HFF-Myc (cell line): ENCODE data around the gene SRPK3.

ENCODE experiments used
- DNase-seq: peaks from one replicate; pipeline ENCODE4 v3.0.0-alpha.2; 2011; ENCODE audit warnings: low read depth; ENCODE audit errors: extremely low read depth
- H3K4me3 ChIP-seq: replicated peaks from 2 replicates; pipeline ENCODE4 v1.5.1; 2011; ENCODE audit warnings: low read depth, mild to moderate bottlenecking, control low read depth, low read length
- CTCF ChIP-seq: IDR thresholded peaks from 2 replicates; pipeline ENCODE4 v1.5.1; 2012; ENCODE audit warnings: mild to moderate bottlenecking, low read depth, low read length, control low read depth; ENCODE audit errors: missing control alignments

The SRPK3 gene

GRCh38 chrX:153769158-153769864, 11.5 kb upstream of the SRPK3 start:
- TF ChIP-seq CTCF = no peak
- DNase-seq = no peak
- H3K4me3 ChIP-seq = no peak overlapping the region

GRCh38 chrX:153769865-153770600, 10.8 kb upstream of the SRPK3 start:
- no peak overlapping the region for H3K4me3 ChIP-seq
- no peak for TF ChIP-seq CTCF
- DNase-seq = no peak

GRCh38 chrX:153770601-153771414, 10.0 kb upstream of the SRPK3 start:
- TF ChIP-seq CTCF = no peak
- no peak for DNase-seq
- no peak overlapping the region for H3K4me3 ChIP-seq

- no peak for DNase-seq
- H3K4me3 ChIP-seq = no peak overlapping the region
- no peak for TF ChIP-seq CTCF
Measured at GRCh38 chrX:153771415-153772315, 9.2 kb upstream of the SRPK3 start.

GRCh38 chrX:153772316-153773217, 8.3 kb upstream of the SRPK3 start:
- TF ChIP-seq CTCF = no peak
- no peak for DNase-seq
- H3K4me3 ChIP-seq = no peak overlapping the region
